HG03280 (cell line): ENCODE data around the gene PYGM.

Experiments
- ATAC-seq: cut with Tn5 transposase; IDR thresholded peaks from one replicate; pipeline ENCODE4 v1.9.1; 2021; ENCODE audit warnings: mild to moderate bottlenecking, moderate library complexity; ENCODE audit not compliant: unreplicated experiment

The PYGM gene

DNA sequence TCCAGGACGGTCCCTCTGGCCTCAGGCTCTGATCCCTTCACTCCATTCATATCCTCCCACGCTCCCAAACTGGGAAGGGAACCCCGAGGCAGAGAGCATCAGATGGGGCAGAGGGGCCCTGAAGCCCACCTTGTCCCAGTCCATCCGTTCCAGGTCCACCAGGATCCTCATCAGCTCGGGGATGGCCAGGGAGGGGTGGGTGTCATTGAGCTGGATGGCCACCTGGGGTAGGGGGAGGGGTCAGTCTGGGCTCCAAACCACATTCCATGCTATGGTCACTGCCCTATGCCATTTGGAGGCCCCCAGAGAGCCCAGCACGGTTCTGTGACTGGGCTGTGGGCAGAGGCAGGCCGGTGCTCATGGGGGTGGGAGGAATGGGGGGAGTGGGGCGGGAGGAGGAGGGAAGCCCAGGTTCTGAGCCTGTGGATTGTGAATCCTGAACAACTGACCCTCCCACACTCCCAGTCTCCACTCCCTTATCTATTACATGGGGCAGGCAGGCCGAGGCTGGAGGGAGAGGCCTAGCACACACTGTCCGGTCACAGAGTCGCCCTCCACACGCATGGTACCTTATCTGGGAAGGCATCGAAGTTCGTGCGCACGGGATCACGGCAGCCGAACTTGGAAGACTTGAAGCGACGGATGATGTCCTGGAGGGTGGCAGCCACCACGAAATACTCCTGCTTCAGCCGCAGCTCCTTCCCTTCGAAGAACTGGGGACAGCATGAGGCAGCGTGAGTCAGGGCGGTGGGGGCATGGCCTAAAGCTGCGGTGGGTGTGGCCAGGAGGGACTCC, 5.5 kb downstream of the PYGM start:
- ATAC-seq: no peak

DNA sequence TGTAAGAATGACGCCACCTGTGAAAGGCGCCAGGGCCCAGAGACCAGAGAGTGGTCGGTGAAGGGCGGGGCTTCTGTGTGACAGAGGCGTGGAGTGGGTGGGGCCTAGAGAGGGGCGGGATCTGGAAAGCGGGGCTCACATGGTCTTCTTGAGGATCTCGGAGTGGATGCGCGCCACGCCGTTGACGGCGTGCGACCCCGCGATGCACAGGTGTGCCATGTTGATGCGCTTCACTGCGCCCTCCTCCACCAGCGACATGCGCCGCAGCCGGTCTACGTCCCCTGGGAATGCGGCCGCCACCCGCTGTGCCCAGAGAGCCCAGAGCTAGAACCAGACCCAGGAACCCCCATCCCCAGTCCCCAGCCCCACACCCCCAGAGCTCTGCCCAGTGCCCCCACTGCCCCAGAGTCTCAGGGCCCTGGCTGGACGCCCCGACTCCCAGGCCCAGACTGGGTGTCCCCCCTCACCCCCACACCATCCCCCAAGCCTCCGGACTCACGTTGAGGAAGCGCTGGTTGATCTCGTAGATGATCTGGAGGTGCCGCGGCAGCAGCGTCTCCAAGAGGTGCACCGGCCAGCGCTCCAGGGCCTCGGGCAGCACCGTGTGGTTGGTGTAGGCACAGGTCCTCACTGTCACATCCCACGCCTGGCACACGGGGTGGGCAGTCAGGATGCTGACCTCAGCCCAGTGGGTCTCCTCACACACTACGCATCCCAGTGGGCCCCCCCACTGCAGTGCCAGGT, 6.2 kb downstream of the PYGM start:
- ATAC-seq: no peak

GRCh38 chr11:64753019-64753379, 6.8 kb downstream of the PYGM start:
- ATAC-seq: no peak

DNA sequence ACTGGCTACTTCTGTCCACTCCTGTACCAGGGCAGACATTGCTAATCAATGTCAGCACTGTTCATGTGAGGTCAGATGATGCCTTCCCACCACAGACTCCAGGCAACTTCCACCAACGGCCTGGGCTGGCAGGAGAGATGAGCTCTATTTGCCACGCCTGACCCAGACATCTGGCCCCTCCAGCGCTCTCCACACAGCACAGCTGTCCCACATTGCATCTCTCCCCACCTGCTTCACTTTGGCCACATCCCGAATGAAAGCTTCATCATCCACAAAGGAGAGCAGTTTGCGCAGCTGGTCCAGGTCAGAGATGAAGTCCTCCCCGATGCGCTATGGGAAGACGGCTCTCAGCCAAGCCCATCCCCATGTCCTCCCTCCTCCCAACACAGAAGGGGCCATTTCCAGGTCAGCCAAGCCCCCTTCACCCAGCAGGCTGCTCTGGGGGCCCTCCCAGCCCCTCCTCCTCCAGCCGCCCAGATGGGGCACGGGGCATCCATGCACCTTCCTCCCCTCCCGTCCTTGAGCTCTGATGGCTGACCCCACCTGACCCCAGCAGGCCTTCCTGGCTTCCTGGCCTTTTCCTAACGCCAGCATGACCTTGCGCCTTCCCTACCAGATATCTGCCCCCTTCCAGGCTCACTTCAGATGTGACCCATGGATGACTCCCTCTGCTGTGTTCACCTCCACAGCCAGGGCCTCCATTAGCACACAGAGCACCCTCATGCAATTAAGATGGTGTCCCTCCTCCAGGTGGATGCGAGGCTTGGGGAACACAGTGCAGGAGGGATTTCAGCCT, 7.4 kb downstream of the PYGM start:
- ATAC-seq: no peak

DNA sequence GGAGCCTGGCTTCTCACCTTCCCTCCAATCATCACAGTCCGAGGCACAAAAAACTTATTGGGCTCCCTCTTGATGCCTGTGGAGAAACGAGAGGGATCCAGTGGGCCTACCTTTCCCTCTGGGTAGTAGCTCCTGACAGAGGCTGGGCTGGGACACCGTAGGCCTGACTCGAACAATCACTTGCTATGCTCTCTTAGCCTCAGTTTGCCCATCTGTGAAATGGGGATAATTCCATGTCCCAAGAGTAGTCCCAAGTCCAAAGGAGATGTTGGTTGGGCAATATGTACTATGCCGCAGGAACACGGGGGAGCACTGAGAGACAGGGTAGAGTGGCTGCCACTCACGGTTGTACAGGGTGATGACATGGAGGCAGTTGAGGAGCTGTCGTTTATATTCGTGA, 8.2 kb downstream of the PYGM start:
- no peak for ATAC-seq

GRCh38 chr11:64751136-64751535, 8.6 kb downstream of the PYGM start:
- no peak for ATAC-seq

DNA sequence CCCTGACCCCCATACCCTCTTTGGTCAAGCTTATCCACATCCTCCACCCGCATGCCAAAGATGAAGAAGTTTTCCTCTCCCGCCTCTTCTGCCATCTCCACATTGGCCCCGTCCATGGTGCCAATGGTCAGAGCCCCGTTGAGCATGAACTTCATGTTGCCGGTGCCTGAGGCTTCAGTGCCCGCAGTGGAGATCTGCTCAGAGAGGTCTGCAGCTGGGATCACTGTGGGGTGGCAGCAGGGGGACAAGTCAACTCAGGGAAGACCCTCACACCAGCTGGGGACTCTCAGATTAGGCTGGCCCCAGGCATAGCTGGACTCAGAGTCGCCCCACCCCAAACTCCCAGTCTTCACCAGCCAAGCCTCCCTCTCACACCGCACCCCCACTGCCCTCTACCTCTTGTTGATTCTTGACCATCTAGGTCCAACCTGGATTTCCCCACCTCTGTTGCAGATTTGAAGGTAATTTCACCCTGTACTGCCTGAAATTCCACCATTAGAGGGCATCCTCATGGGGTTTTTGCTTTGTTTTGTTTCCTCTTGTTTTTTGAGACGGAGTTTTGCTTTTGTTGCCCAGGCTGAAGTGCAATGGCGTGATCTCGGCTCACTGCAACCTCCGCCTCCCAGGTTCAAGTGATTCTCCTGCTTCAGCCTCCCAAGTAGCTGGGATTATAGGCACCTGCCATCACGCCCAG, 9.3 kb downstream of the PYGM start:
- ATAC-seq: no peak

- no peak for ATAC-seq
Measured at GRCh38 chr11:64747961-64748665, 11.7 kb downstream of the PYGM start.

DNA sequence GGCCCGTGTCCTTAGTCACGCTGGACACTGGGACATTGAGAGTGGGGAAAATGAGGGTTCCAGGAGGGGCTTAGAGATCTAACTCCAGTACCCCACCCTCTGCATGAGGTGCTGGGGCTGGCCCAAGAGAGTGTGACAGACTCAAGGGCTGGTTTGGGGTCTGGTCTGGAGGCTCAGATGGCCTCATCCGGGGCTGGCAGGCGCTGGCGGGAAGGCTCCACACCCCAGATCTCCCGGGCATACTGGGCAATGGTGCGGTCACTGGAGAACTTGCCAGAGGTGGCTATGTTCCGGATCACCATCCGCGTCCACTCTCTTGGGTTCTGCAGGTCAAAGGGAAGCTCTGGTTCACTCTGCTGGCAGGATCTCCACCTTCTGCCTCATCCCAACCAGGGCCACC, 13.3 kb downstream of the PYGM start:
- ATAC-seq: no peak

- ATAC-seq: no peak
Measured at GRCh38 chr11:64745521-64746328, 14.0 kb downstream of the PYGM start.

GRCh38 chr11:64745189-64745520, 14.6 kb downstream of the PYGM start:
- ATAC-seq: no peak

DNA sequence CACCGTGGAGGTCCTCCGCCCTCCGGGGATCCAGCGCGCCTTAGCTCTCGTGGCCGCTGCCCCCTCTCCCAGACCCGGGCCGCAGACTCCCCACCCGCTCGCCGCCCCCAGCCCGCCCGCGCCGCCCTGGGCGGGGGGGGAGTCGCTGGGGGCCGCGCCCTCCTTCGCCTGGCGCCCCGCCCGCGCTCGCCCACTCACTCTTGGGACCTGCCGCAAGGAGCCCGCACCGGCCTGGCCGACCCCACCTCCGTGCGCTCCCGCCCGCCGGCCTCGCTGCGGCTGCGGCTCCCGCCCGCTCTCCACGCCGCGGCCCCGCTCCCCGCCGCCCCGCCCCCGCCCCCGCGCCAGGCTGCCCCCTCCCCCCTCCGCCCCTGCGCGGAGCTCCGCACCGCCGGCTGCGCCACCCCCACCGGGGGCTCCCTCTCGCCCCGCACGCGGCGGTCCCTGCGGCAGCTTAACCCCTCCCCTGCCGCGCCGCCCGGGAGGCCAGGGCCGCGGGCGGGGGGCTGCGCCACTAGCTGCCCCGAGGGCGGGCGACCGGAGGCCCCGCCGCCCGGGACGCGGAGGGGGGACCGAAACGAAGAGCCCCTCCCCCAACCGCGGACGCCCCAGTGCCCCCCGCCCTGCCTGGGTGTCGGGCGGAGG, 15.1 kb downstream of the PYGM start:
- no peak for ATAC-seq

DNA sequence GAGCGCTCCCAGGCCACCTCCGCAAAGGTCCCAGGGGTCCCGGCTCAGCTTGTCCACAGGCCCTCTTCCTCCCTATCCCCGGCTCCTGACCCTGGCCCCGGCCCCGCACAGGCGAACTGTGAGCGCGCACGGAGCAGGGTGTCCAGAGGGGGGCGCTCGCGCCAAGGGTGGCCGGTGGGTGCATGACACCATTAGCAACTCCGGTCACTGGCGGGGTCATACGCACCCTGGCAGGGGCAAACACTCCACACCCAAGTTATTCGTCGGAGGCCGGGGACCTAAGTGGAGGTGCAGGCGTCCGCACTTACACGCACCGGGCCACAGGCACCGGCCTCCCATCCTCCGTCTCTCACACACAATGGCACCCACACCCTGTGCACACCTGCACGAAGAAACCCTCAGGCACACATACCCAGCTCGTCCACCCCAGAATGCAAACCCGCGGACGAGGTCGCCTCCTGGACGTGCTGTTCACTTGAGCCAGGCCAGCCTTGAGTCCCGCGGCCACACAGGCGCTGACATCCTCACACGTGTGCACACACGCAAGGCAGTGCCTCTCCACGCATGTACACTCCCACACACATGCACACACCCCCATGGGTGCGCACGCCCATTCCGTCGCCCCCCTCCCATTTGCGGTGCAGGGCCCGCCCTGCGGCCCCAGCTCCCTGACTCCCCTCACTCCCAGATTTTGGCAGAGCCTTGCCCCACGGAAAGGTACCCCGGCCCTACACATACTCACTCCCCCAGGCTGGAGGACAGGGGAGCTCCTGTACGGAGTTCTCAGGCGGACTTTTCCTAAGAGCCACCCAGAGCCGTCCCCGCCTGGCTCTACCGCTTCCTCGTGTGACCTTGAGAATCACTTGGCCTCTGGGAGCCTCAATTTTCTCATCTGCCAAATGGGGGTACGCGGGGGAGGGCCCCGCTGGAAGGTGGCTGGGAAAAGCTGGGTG, 15.9 kb downstream of the PYGM start, which contains the start of gene RASGRP2:
TSS of gene RASGRP2 (minus strand) at position 552 of the 953 bp plus-strand sequence. CDS start 1,276 bp downstream, outside the sequence.
- no peak for ATAC-seq

- no peak for ATAC-seq
Measured at GRCh38 chr11:64742889-64743590, 16.7 kb downstream of the PYGM start.

DNA sequence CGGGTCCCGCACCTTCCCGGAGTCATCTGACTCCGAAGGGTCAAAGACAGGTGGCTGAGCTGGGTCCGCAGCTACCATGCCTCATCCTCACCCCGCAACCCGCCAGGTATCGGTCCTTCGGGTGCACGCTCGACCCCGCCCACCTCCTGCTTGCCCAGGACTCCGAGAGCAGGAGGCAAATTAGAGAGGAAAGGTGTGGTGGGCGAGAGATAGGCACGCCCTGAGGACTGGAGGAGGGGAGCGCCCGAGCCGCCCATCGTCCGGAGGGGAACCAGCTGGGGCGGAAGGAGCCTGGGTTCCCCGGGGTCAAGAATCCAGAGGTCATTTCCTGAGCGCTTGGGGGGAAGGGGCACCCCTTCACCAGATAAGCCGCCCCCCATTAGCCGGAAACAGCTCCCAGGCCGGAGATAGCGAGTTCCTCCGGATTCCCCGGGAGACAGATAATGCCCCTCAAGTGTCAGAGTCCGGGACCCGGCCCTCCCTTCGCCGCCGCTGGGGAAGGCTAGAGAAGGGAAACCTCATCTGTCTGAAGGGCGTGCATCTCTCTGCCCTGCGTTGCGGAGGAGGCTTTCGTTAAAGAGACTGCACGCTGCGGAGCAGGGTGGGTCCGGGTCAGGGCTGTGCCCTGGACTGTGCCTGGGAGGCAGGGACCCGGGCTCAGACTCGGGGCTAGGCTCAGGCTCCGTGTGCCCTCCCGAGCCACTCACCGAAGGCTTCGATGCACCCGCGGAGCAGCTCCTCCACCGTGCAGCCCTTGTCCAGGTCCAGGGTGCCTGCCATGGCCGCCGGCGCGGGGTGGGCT, 17.5 kb downstream of the PYGM start:
- no peak for ATAC-seq

DNA sequence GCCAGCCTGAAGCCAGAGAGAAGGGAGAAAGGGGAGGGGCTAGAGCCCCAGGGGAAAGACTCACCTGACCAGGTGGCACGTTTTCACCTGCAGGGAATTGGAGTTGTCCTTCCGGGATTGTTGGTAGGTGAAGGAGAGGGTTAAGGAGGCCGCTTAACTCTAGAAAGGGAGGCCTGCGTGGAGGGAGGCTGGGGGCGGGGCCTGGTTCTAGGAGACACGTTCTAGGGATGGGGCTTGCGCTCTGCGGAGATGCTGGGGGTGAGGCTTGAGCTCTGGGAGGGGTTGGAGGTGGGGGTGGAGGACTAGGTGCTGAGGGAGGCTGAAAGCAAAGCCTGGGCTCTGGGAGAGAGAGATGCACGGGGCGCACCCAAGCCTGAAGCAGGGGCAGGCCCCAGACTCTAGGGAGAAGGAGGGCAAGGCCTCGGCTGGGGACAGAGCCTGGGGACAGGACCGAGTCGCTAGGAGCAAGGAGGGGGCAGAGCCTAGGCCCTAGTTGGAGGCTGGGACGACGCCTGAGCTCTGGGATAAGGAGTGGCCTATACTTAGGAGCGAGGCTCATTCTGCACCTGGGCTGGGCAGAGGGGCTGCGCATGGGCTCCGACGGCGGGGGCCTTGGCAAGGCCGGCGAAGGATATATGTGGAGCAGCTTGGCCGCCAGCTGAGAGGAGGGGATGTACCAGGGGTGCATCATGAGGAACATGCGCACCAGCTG, 18.2 kb downstream of the PYGM start:
- no peak for ATAC-seq
